HepG2 (cell line): Measurements from ENCODE around the gene RAB40C. TPM values are rescaled to one million over a fixed set of nuclear protein-coding genes. Genes with fewer than 3 reads are reported as not detected.

Experiments
- ADNP ChIP-seq: sonication (generic); formaldehyde crosslinking; IDR thresholded peaks from 2 replicates; pipeline ENCODE4 v1.4.0; 2020; ENCODE audit warnings: missing genetic modification reagents
- GTF3A ChIP-seq: sonication (generic); formaldehyde crosslinking; conservative IDR thresholded peaks from 2 replicates; pipeline ENCODE4 v1.4.0; 2020; ENCODE audit warnings: mild to moderate bottlenecking, missing genetic modification reagents
- IRF9 ChIP-seq: sonication (generic); formaldehyde crosslinking; IDR thresholded peaks from 2 replicates; pipeline ENCODE4 v1.8.0; 2022; ENCODE audit warnings: missing genetic modification reagents, mild to moderate bottlenecking, borderline replicate concordance
- MAF1 ChIP-seq: sonication (generic); formaldehyde crosslinking; IDR thresholded peaks from 2 replicates; pipeline ENCODE4 v1.5.0; 2020; ENCODE audit warnings: missing genetic modification reagents, borderline replicate concordance
- MATR3 ChIP-seq: sonication (generic); formaldehyde crosslinking; IDR thresholded peaks from 2 replicates; pipeline ENCODE4 v1.4.0; 2020; ENCODE audit warnings: missing genetic modification reagents
- MLXIP ChIP-seq: sonication (generic); formaldehyde crosslinking; IDR thresholded peaks from 2 replicates; pipeline ENCODE4 v1.9.0; 2021; ENCODE audit warnings: missing genetic modification reagents, borderline replicate concordance
- MYC ChIP-seq: sonication (generic); formaldehyde crosslinking; IDR thresholded peaks from 2 replicates; pipeline ENCODE4 v1.9.0; 2021; ENCODE audit warnings: missing genetic modification reagents, borderline replicate concordance
- SATB2 ChIP-seq: sonication (generic); formaldehyde crosslinking; IDR thresholded peaks from 2 replicates; pipeline ENCODE4 v1.5.0; 2020; ENCODE audit warnings: missing genetic modification reagents
- STAG1 ChIP-seq: sonication (generic); formaldehyde crosslinking; IDR thresholded peaks from 2 replicates; pipeline ENCODE4 v1.4.0; 2020; ENCODE audit warnings: missing genetic modification reagents
- YY1 ChIP-seq: IDR thresholded peaks from 2 replicates; pipeline ENCODE4 v1.6.1; 2011; ENCODE audit warnings: low read length, low read depth, moderate library complexity, mild to moderate bottlenecking; ENCODE audit not compliant: insufficient read depth, insufficient replicate concordance
- ZFP36 ChIP-seq: fragments of 150-350 bp; IDR thresholded peaks from 2 replicates; pipeline ENCODE4 v1.6.1; 2018; ENCODE audit warnings: borderline replicate concordance, low read length, low read depth; ENCODE audit not compliant: partially characterized antibody
- ZFYVE20 ChIP-seq: sonication (generic); formaldehyde crosslinking; IDR thresholded peaks from 2 replicates; pipeline ENCODE4 v1.8.0; 2023; ENCODE audit warnings: low read depth, mild to moderate bottlenecking, moderate library complexity, missing genetic modification reagents, borderline replicate concordance
- ZNF326 ChIP-seq: sonication (generic); formaldehyde crosslinking; IDR thresholded peaks from 2 replicates; pipeline ENCODE4 v1.4.0; 2020; ENCODE audit warnings: missing genetic modification reagents, borderline replicate concordance
- ZNF383 ChIP-seq: sonication (generic); formaldehyde crosslinking; IDR thresholded peaks from 2 replicates; pipeline ENCODE4 v1.4.0; 2020; ENCODE audit warnings: missing genetic modification reagents, mild to moderate bottlenecking, borderline replicate concordance
- ZNF512 ChIP-seq: sonication (generic); formaldehyde crosslinking; IDR thresholded peaks from 2 replicates; pipeline ENCODE4 v1.4.0; 2020; ENCODE audit warnings: mild to moderate bottlenecking, missing genetic modification reagents
- ZNF552 ChIP-seq: sonication (generic); formaldehyde crosslinking; IDR thresholded peaks from 2 replicates; pipeline ENCODE4 v1.9.0; 2022; ENCODE audit warnings: missing genetic modification reagents, mild to moderate bottlenecking, borderline replicate concordance
- ZNF687 ChIP-seq: sonication (generic); formaldehyde crosslinking; IDR thresholded peaks from 2 replicates; pipeline ENCODE4 v1.5.1; 2020; ENCODE audit warnings: mild to moderate bottlenecking, missing genetic modification reagents, moderate library complexity
- ZNF841 ChIP-seq: sonication (generic); formaldehyde crosslinking; IDR thresholded peaks from 2 replicates; pipeline ENCODE4 v1.8.1; 2023; ENCODE audit warnings: missing genetic modification reagents, borderline replicate concordance
- ZNF891 ChIP-seq: sonication (generic); formaldehyde crosslinking; IDR thresholded peaks from 2 replicates; pipeline ENCODE4 v1.5.0; 2020; ENCODE audit warnings: mild to moderate bottlenecking, missing genetic modification reagents
- polyA plus RNA-seq, 8 experiments: library from polyadenylated mRNA; depleted of rRNA in 3 of 8; stranded (reverse) in 7 of 8; unstranded in 1 of 8; fragments of >200 nt; fragmentation: Illumina TruSeq in 4 of 8; extraction: Trizol in 4 of 8; gene quantifications; 2 replicates each; pipeline versions ENCODE4 v1.2.1 to v1.2.3, GENCODE V29; 2011 to 2016; ENCODE audit warnings: low read depth in 4 of 8, missing spikeins in 1 of 8, mixed read lengths in 1 of 8; ENCODE audit not compliant: insufficient read depth in 1 of 8
- total RNA-seq, 5 experiments: library from RNA; depleted of rRNA; stranded (reverse); fragments of >200 nt; fragmentation: Illumina TruSeq; extraction: Trizol; gene quantifications; 2 replicates each; pipeline ENCODE4 v1.2.3, GENCODE V29; 2016; ENCODE audit warnings: low read depth in 1 of 5

RAB40C gene
- total and polyA plus RNA-seq, 2 of the 13 experiments (the other 11 are each of a cell fraction or from before 2014, with no cell fraction given) = 7.7 to 11.5 TPM

GRCh38 chr16:588889-589657 is 793 bp upstream of the RAB40C start (continued):
- TF ChIP-seq IRF9 (no peak), ZFYVE20 (CRISPR knock-in tag) (no peak), GTF3A (CRISPR knock-in tag) (peak; percentile 75; the same call in 1 of the 2 replicates), ADNP (CRISPR knock-in tag) (no peak), ZNF687 (CRISPR knock-in tag) (peak; percentile 47), SATB2 (no peak), ZFP36 (no peak), ZNF326 (CRISPR knock-in tag) (no peak), STAG1 (CRISPR knock-in tag) (0 out of 2 replicates have a peak, but pooled peaks have one; percentile 11), ZNF512 (CRISPR knock-in tag) (no peak), ZNF552 (0 out of 2 replicates have a peak, but pooled peaks have one; percentile 14), ZNF841 (CRISPR knock-in tag) (no peak), MATR3 (CRISPR knock-in tag) (no peak), YY1 (peak; percentile 2), ZNF891 (peak; percentile 5; the same call in 1 of the 2 replicates), MAF1 (CRISPR knock-in tag) (no peak), MLXIP (no peak), MYC (CRISPR knock-in tag) (peak; percentile 66; the same call in 1 of the 2 replicates), ZNF383 (CRISPR knock-in tag) (0 out of 2 replicates have a peak, but pooled peaks have one; percentile 76)
